Endodermal cell (in vitro differentiated cells): ENCODE measurements around the gene COL27A1. TPM values are rescaled to one million over a fixed set of nuclear protein-coding genes. Genes with fewer than 3 reads are reported as not detected.

Experiments
- DNase-seq: peaks from one replicate; pipeline ENCODE4 v3.0.0-alpha.2; 2017
- H3K27ac ChIP-seq: 2 replicates; pipeline ENCODE4 v1.5.1; 2013; ENCODE audit warnings: mild to moderate bottlenecking, low read depth, low read length, moderate library complexity
- H3K27me3 ChIP-seq: 2 replicates; pipeline ENCODE4 v1.6.1; 2013; ENCODE audit warnings: mild to moderate bottlenecking, low read length, moderate library complexity; ENCODE audit not compliant: insufficient read depth, control insufficient read depth, poor library complexity, severe bottlenecking
- H3K36me3 ChIP-seq: 2 replicates; pipeline ENCODE4 v1.7.0; 2013; ENCODE audit warnings: mild to moderate bottlenecking, low read length, moderate library complexity; ENCODE audit not compliant: control insufficient read depth, insufficient read depth
- H3K4me1 ChIP-seq: one replicate; pipeline ENCODE4 v1.7.0; 2013; ENCODE audit warnings: low read length; ENCODE audit not compliant: control insufficient read depth, insufficient read depth
- H3K4me3 ChIP-seq: 2 replicates; pipeline ENCODE4 v1.5.1; 2013; ENCODE audit warnings: mild to moderate bottlenecking, low read length, moderate library complexity
- H3K9ac ChIP-seq: 2 replicates; pipeline ENCODE4 v1.6.1; 2013; ENCODE audit warnings: mild to moderate bottlenecking, low read length, moderate library complexity; ENCODE audit not compliant: poor library complexity, severe bottlenecking; ENCODE audit errors: extremely low read depth
- H3K9me3 ChIP-seq: 2 replicates; pipeline ENCODE4 v1.6.1; 2013; ENCODE audit warnings: mild to moderate bottlenecking, low read length, moderate library complexity; ENCODE audit not compliant: control insufficient read depth
- H3K27ac Mint-ChIP-seq: 2 replicates; pipeline ENCODE4 v1.8.0; 2020; ENCODE audit warnings: mixed read lengths
- H3K27me3 Mint-ChIP-seq: 2 replicates; pipeline ENCODE4 v1.8.0; 2021; ENCODE audit warnings: mild to moderate bottlenecking, mixed read lengths; ENCODE audit not compliant: insufficient read depth
- H3K36me3 Mint-ChIP-seq: 2 replicates; pipeline ENCODE4 v1.8.0; 2020; ENCODE audit warnings: low read depth, mixed read lengths
- H3K4me1 Mint-ChIP-seq: 2 replicates; pipeline ENCODE4 v1.8.0; 2020; ENCODE audit warnings: mixed read lengths
- H3K4me3 Mint-ChIP-seq: 2 replicates; pipeline ENCODE4 v1.8.0; 2020; ENCODE audit warnings: mild to moderate bottlenecking, moderate library complexity, mixed read lengths
- H3K9me3 Mint-ChIP-seq: 2 replicates; pipeline ENCODE4 v1.8.0; 2020; ENCODE audit warnings: mild to moderate bottlenecking, mixed read lengths
- WGBS, 2 experiments: methylation state at CpG; one replicate each; pipeline versions ENCODE4 v1.1.5 to v1.1.7; 2013; ENCODE audit warnings: missing lambda C conversion rate in 2 of 2, mixed read lengths in 1 of 2; ENCODE audit not compliant: insufficient coverage in 1 of 2, insufficient read length in 1 of 2; 5-methylcytosine and 5-hydroxymethylcytosine counted together
- total RNA-seq, 2 donors: library from RNA; stranded (reverse); fragmentation: NEBNext Ultra II Directional in 1 of 2; extraction: Animal tissue kit (Norgen Biotek cat#: 25700) in 1 of 2; gene quantifications; 2 replicates in 1 of 2; 3 replicates in 1 of 2; pipeline ENCODE4 v1.2.1, GENCODE V29; 2021
- TF ChIP-seq, protein P1 (sequence below): fragments of 200-600 bp; sonication (generic); conservative IDR thresholded peaks from 2 replicates; pipeline ENCODE4 v1.5.0; 2021; ENCODE audit warnings: antibody characterized with exemption, mild to moderate bottlenecking

COL27A1 gene
- total RNA-seq, 2 donors from 2014 or later, result 43.8 to 69.5 TPM

DNA sequence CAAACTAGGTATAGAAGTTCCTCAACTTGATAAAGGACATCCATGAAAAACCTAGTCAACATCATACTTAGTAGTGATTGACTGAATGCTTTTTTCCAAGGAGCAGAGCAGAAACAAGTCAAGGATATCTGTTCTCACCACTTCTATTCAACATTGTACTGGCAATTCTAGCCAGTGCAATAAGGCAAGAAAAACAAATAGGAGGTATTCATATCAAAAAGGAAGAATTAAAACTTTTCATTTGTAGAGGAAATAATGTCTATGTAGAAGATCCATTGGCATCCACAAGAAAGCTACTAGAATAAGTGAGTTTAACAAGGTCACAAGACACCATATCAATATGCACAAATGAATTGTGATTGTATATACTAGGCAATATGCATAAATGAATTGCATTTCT is 139.3 kb downstream of the COL27A1 start:
- no peak overlapping the region for H3K27ac ChIP-seq
- H3K4me3 ChIP-seq, result peak overlapping the region; percentile 29
- peaks cover 69% of the 10 kb centered on the region for H3K36me3 Mint-ChIP-seq
- no peaks in the 10 kb centered on the region for H3K4me1 ChIP-seq
- peaks cover 78% of the 10 kb centered on the region for H3K36me3 ChIP-seq
- DNase-seq, result no peak
- no peaks in the 10 kb centered on the region for H3K4me1 Mint-ChIP-seq
- H3K4me3 Mint-ChIP-seq, result no peak overlapping the region
- peaks cover 35% of the 10 kb centered on the region for H3K9me3 ChIP-seq
- TF ChIP-seq, protein P1, sequence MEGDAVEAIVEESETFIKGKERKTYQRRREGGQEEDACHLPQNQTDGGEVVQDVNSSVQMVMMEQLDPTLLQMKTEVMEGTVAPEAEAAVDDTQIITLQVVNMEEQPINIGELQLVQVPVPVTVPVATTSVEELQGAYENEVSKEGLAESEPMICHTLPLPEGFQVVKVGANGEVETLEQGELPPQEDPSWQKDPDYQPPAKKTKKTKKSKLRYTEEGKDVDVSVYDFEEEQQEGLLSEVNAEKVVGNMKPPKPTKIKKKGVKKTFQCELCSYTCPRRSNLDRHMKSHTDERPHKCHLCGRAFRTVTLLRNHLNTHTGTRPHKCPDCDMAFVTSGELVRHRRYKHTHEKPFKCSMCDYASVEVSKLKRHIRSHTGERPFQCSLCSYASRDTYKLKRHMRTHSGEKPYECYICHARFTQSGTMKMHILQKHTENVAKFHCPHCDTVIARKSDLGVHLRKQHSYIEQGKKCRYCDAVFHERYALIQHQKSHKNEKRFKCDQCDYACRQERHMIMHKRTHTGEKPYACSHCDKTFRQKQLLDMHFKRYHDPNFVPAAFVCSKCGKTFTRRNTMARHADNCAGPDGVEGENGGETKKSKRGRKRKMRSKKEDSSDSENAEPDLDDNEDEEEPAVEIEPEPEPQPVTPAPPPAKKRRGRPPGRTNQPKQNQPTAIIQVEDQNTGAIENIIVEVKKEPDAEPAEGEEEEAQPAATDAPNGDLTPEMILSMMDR, result no peak
- H3K9ac ChIP-seq, result no peak overlapping the region
- H3K9me3 Mint-ChIP-seq, result peaks cover 23% of the 10 kb centered on the region
- no peak overlapping the region for H3K27ac Mint-ChIP-seq
- no peaks in the 10 kb centered on the region for H3K27me3 Mint-ChIP-seq
- no peaks in the 10 kb centered on the region for H3K27me3 ChIP-seq

DNA sequence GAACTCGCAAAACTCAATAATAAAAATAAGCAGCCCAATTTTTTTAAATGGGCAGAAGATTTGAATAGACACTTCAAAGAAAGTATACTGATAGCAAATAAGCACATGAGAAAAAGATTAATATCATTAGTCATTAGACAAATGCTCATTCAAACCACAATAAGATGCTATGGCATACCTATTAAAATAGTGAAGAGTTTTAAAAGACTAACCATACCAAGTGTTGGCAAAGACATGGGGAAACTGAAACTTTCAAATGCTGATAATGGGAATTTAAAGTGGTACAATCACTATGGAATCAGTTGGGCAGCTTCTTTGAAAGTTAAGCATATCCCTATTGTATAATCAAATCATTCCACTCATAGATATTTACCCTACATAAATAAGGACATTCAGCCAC is 141.0 kb downstream of the COL27A1 start:
- Mint-ChIP-seq H3K9me3 (peaks cover 23% of the 10 kb centered on the region), H3K36me3 (peaks cover 77% of the 10 kb centered on the region), H3K27ac (no peak overlapping the region), H3K4me1 (no peaks in the 10 kb centered on the region), H3K4me3 (no peak overlapping the region), H3K27me3 (no peaks in the 10 kb centered on the region)
- no peaks in the 10 kb centered on the region for H3K4me1 ChIP-seq
- no peak overlapping the region for H3K9ac ChIP-seq
- H3K36me3 ChIP-seq, result peaks cover 91% of the 10 kb centered on the region
- no peaks in the 10 kb centered on the region for H3K27me3 ChIP-seq
- H3K27ac ChIP-seq, result no peak overlapping the region
- 100% methylated on average over 1 of the region's 1 CpG; no CpG with 5 or more reads in 1 of the 2 experiments for WGBS, 2 experiments
- TF ChIP-seq, protein P1, result no peak
- no peak for DNase-seq
- no peak overlapping the region for H3K4me3 ChIP-seq
- peaks cover 35% of the 10 kb centered on the region for H3K9me3 ChIP-seq

DNA sequence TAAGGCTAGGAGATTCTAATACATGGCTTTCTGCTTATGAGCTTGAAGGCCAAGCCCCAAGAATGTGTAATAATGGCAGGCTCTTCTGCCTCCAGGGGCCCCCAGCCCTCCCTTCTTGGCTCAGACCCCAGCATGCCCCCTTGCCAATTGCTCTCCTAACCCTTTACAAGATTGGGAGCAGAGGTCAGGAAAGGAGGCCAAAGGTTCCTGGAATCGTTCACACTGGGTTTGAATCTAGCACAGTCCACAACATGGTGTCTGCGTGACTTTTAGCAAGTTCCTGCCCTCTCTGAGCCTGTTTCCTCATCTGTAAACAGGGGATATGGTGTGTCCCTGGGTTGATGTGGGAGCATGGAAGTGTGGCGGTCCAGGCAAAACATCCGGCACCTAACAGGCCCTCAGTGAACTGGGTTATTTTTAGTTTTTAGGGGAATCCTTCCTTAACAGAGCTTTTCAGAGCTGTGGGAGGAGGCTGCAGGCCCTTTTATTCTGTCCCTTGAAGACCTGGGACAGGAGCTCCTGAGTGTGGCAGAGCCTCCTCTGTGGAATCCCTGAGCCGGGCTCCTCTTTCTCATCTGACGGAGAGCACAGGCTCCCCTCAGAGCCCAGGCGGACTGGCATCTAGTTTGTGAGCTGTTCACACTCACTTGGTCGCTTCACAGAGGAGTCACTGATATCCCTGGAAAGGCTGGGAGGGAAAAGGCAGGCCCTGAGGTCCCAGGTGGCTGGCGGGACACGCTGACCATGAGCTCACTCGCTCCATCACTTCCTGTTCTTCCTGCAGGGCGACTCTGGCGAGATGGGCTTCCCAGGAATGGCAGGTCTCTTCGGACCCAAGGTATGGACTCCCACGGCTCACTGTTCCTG is 144.2 kb downstream of the COL27A1 start:
- H3K27ac Mint-ChIP-seq, result no peak overlapping the region
- no peaks in the 10 kb centered on the region for H3K4me1 Mint-ChIP-seq
- peaks cover 58% of the 10 kb centered on the region for H3K36me3 Mint-ChIP-seq
- H3K9ac ChIP-seq, result no peak overlapping the region
- DNase-seq, result peak; percentile 40
- H3K27me3 ChIP-seq, result no peaks in the 10 kb centered on the region
- H3K9me3 ChIP-seq, result peaks cover 21% of the 10 kb centered on the region
- H3K27ac ChIP-seq, result no peak overlapping the region
- no peak overlapping the region for H3K4me3 ChIP-seq
- H3K4me1 ChIP-seq, result no peaks in the 10 kb centered on the region
- H3K9me3 Mint-ChIP-seq, result peaks cover 16% of the 10 kb centered on the region
- H3K27me3 Mint-ChIP-seq, result no peaks in the 10 kb centered on the region
- WGBS, 2 experiments, result 87 to 92% methylated on average over 4 to 15 of the region's 15 CpGs
- H3K4me3 Mint-ChIP-seq, result no peak overlapping the region
- TF ChIP-seq, protein P1, result no peak
- H3K36me3 ChIP-seq, result peaks cover 71% of the 10 kb centered on the region
